Esophagus (tissue), 2 donors: Measurements from ENCODE around the gene LSM14B. TPM values are rescaled to one million over a fixed set of nuclear protein-coding genes. Genes with fewer than 3 reads are reported as not detected.

Experiments used
- H3K27ac ChIP-seq, 2 donors: one replicate each; pipeline ENCODE4 v1.5.1; 2013; ENCODE audit warnings: low read depth in 2 of 2, mild to moderate bottlenecking in 2 of 2, inconsistent platforms in 1 of 2, low read length in 1 of 2, moderate library complexity in 1 of 2
- H3K27me3 ChIP-seq, 2 donors: one replicate each; pipeline ENCODE4 v1.6.1; 2013; ENCODE audit warnings: low read length in 2 of 2, control low read depth in 1 of 2, mild to moderate bottlenecking in 1 of 2; ENCODE audit not compliant: insufficient read depth in 2 of 2, control insufficient read depth in 1 of 2
- H3K36me3 ChIP-seq, 2 donors: one replicate each; pipeline ENCODE4 v1.6.1; 2013; ENCODE audit warnings: low read length in 1 of 2; ENCODE audit not compliant: control insufficient read depth in 2 of 2, insufficient read depth in 2 of 2
- H3K4me1 ChIP-seq, 2 donors: one replicate each; pipeline ENCODE4 v1.6.1; 2013; ENCODE audit warnings: low read length in 1 of 2; ENCODE audit not compliant: control insufficient read depth in 2 of 2, insufficient read depth in 2 of 2
- H3K4me3 ChIP-seq, 2 donors: one replicate each; pipeline ENCODE4 v1.5.1; 2013; ENCODE audit warnings: low read length in 2 of 2, mild to moderate bottlenecking in 2 of 2, low read depth in 1 of 2, moderate library complexity in 1 of 2
- H3K9me3 ChIP-seq, 2 donors: one replicate each; pipeline ENCODE4 v1.6.1; 2013; ENCODE audit warnings: mild to moderate bottlenecking in 2 of 2, low read depth in 1 of 2, low read length in 1 of 2, moderate library complexity in 1 of 2; ENCODE audit not compliant: control insufficient read depth in 2 of 2, insufficient read depth in 1 of 2
- WGBS, 2 donors: extraction: QIAGEN DNeasy Blood & Tissue Kit; methylation state at CpG; one replicate each; pipeline ENCODE4 v1.1.7; 2013; 5-methylcytosine and 5-hydroxymethylcytosine counted together
- polyA plus RNA-seq, 2 donors: library from polyadenylated mRNA; stranded (reverse); fragments of 200-250 nt; gene quantifications; one replicate each; pipeline ENCODE4 v1.2.3, GENCODE V29; 2013
- donor health status: healthy with polysubstance abuse.
- donor health status: Bipolar disorder and iron deficiency.

The LSM14B gene
- polyA plus RNA-seq, 2 donors: 12.3 to 20.2 TPM

GRCh38 chr20:62088258-62089127 lies 33.8 kb upstream of the LSM14B start:
- H3K4me1 ChIP-seq: peaks cover 0 to 8% of the 10 kb centered on the region in 2 donors
- 58 to 61% methylated on average over 15 of the region's 15 CpGs for WGBS, 2 donors
- no peak overlapping the region for H3K27ac ChIP-seq
- H3K9me3 ChIP-seq: peaks cover 0 to 10% of the 10 kb centered on the region in 2 donors
- no peaks in the 10 kb centered on the region for H3K27me3 ChIP-seq
- no peaks in the 10 kb centered on the region for H3K36me3 ChIP-seq
- H3K4me3 ChIP-seq: no peak overlapping the region

GRCh38 chr20:62089393-62089792 lies 32.9 kb upstream of the LSM14B start:
- H3K4me1 ChIP-seq: peaks cover 0 to 8% of the 10 kb centered on the region in 2 donors
- H3K4me3 ChIP-seq: no peak overlapping the region
- H3K9me3 ChIP-seq: peaks cover 0 to 10% of the 10 kb centered on the region in 2 donors
- no peaks in the 10 kb centered on the region for H3K27me3 ChIP-seq
- whole genome bisulfite sequencing, 2 donors: 40 to 52% methylated on average over 3 of the region's 3 CpGs
- H3K36me3 ChIP-seq: no peaks in the 10 kb centered on the region
- no peak overlapping the region for H3K27ac ChIP-seq

DNA sequence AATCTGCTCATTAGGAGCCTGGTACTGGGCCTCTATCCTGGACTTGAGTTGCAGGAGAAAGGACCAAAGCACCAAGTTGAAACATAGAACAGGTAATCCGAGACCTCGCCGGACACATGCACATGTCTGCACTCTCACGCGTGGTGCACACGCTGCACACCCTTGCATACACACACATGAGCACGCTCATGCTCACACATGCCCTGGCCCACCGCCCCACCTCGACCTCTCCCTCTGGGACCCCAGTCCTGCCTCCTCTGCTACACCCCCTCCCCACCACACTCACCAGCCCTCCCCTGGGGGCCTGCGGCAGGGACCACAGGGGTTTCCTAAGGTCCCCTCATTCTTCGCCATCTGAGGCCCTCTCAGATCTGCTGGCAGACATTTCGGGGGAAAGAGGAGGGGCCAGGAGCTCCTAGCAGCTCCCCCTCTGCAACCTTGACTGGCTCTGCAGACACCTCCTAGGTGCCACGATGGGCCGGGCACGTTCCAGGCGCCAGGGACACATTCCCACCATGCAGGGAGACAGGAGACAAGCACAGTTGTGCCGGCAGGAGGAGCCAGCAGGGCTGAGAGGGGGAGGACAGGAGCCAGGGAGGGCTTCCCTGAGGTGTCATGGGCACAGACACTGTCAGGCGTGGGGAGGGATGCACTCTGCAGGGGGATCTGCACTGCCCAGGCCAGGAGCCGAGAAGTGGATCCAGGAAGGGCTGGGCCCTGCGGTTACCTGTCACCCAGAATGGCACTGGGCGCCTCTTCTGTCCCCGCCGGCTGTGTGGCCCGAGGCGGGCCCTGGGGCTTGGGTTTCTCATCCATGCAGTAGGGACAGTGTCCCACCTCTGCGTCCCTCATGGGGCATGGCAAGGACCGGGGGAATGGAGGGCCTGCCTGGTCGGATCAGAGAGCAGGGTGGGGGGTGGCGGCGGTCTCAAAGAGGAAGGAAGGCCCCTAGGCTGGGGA lies 25.6 kb upstream of the LSM14B start:
- H3K4me1 ChIP-seq: no peaks in the 10 kb centered on the region
- H3K4me3 ChIP-seq: no peak overlapping the region
- no peaks in the 10 kb centered on the region for H3K27me3 ChIP-seq
- 85 to 90% methylated on average over 30 of the region's 30 CpGs for WGBS, 2 donors
- peaks cover 8 to 22% of the 10 kb centered on the region in 2 donors for H3K9me3 ChIP-seq
- no peaks in the 10 kb centered on the region for H3K36me3 ChIP-seq
- no peak overlapping the region for H3K27ac ChIP-seq

GRCh38 chr20:62097881-62098407 lies 24.3 kb upstream of the LSM14B start:
- H3K9me3 ChIP-seq: peaks cover 9 to 27% of the 10 kb centered on the region in 2 donors
- H3K27ac ChIP-seq: no peak overlapping the region
- no peaks in the 10 kb centered on the region for H3K36me3 ChIP-seq
- H3K4me3 ChIP-seq: no peak overlapping the region
- no peaks in the 10 kb centered on the region for H3K4me1 ChIP-seq
- 72 to 76% methylated on average over 16 of the region's 16 CpGs for WGBS, 2 donors
- H3K27me3 ChIP-seq: no peaks in the 10 kb centered on the region

DNA sequence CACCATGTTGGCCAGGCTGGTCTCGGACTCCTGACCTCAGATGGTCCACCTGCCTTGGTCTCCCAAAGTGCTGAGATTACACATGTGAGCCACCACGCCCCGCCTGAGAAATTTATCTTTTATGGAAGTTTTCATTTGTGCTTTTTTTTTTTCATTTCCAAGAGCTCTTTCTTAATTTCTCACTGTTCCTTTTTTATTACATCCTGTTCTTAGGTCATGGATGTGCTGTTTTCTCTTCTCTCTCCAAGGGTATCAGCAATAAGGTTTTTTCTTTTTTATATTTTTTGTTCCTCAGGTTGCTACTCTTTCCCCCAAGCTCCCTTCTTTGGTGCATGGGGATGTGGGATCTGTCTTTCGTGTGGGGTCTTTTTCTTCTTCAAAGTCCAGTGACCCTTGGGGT lies 21.2 kb upstream of the LSM14B start:
- Histone ChIP-seq H3K9me3 (peaks cover 13 to 35% of the 10 kb centered on the region in 2 donors), H3K4me1 (no peaks in the 10 kb centered on the region), H3K4me3 (no peak overlapping the region), H3K27me3 (peaks cover 0 to 2% of the 10 kb centered on the region in 2 donors), H3K27ac (no peak overlapping the region), H3K36me3 (no peaks in the 10 kb centered on the region)
- WGBS, 2 donors: 84 to 89% methylated on average over 4 of the region's 4 CpGs

GRCh38 chr20:62103508-62104233 lies 18.6 kb upstream of the LSM14B start:
- Histone ChIP-seq H3K9me3 (peaks cover 24 to 55% of the 10 kb centered on the region in 2 donors), H3K4me1 (no peaks in the 10 kb centered on the region), H3K27ac (no peak overlapping the region), H3K36me3 (no peaks in the 10 kb centered on the region), H3K4me3 (no peak overlapping the region), H3K27me3 (peaks cover 0 to 2% of the 10 kb centered on the region in 2 donors)
- 69 to 73% methylated on average over 21 of the region's 21 CpGs for WGBS, 2 donors

GRCh38 chr20:62104234-62104789 lies 18.0 kb upstream of the LSM14B start:
- no peaks in the 10 kb centered on the region for H3K36me3 ChIP-seq
- no peak overlapping the region for H3K27ac ChIP-seq
- no peak overlapping the region for H3K4me3 ChIP-seq
- 35 to 45% methylated on average over 15 of the region's 15 CpGs for WGBS, 2 donors
- H3K9me3 ChIP-seq: peaks cover 24 to 51% of the 10 kb centered on the region in 2 donors
- H3K4me1 ChIP-seq: no peaks in the 10 kb centered on the region
- peaks cover 0 to 2% of the 10 kb centered on the region in 2 donors for H3K27me3 ChIP-seq

GRCh38 chr20:62104791-62105345 lies 17.4 kb upstream of the LSM14B start:
- no peak overlapping the region for H3K27ac ChIP-seq
- H3K27me3 ChIP-seq: peaks cover 0 to 2% of the 10 kb centered on the region in 2 donors
- WGBS, 2 donors: 29 to 31% methylated on average over 7 of the region's 7 CpGs
- no peaks in the 10 kb centered on the region for H3K4me1 ChIP-seq
- H3K4me3 ChIP-seq: no peak overlapping the region
- H3K36me3 ChIP-seq: no peaks in the 10 kb centered on the region
- H3K9me3 ChIP-seq: peaks cover 24 to 47% of the 10 kb centered on the region in 2 donors
